ENCODE results near the gene TULP4.
"Not testable (repeated sequence)": the region's sequence is repeated elsewhere in the genome, so short reads cannot be mapped to it uniquely, and the experiment has no call there.

TULP4 gene

GRCh38 chr6:158518191-158519127, 206.2 kb downstream of the TULP4 start:
- DNase-seq (ENCODE audit: extremely low read depth in 1 of 2, low read depth in 1 of 2) = peak in 1 of 2 donors; percentile 37

DNA sequence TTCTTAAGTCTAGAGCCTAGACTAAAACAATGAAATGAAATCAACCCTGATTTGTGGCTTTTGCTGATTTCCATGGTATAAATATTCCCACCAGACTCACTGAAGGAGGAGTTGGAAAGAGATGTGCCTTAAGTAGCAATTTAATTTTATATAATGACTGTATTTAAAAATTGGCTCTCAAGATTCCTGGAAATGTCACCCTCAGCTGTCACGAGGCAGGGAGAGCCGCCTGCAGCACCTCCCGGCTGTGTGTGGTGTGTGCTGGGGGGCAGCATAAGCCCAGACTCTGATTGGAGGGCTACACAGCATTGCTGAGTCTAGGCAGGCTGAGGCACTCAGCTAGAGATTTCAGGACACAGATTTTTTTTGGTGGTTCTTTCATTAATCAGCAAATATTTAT, 207.0 kb downstream of the TULP4 start:
- no peak for DNase-seq (ENCODE audit: extremely low read depth in 1 of 2, low read depth in 1 of 2)

GRCh38 chr6:158519761-158520160, 207.5 kb downstream of the TULP4 start:
- no peak for DNase-seq (ENCODE audit: extremely low read depth in 1 of 2, low read depth in 1 of 2)

GRCh38 chr6:158520975-158521374, 208.7 kb downstream of the TULP4 start:
- DNase-seq (ENCODE audit: extremely low read depth in 1 of 2, low read depth in 1 of 2) = not testable (repeated sequence)

DNA sequence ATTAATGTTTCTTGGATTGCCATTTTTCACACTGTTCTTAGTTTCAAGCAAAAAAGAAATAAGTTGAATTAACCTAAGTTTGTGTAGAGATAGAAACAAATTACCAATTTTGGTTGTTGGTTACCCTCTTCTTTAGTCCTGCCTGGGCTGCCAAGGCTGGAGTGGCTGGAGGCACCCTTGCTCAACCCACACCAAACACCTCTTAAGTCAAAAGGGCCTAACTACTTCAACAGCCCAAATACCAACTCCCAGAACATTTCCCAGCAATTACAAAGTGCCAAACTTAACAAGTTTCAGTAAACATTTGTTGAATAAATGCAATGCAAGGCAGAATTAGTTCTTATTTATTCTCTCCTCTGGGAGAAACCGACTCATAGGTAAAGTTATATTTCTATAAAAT, 209.5 kb downstream of the TULP4 start:
- no peak for DNase-seq (ENCODE audit: extremely low read depth in 1 of 2, low read depth in 1 of 2)

GRCh38 chr6:158522616-158523015, 210.4 kb downstream of the TULP4 start:
- DNase-seq (ENCODE audit: extremely low read depth in 1 of 2, low read depth in 1 of 2) = no peak

GRCh38 chr6:158524311-158524710, 212.0 kb downstream of the TULP4 start:
- no peak for DNase-seq (ENCODE audit: extremely low read depth in 1 of 2, low read depth in 1 of 2)

GRCh38 chr6:158527858-158528257, 215.6 kb downstream of the TULP4 start:
- DNase-seq (ENCODE audit: extremely low read depth in 1 of 2, low read depth in 1 of 2) = not testable (repeated sequence)

- DNase-seq (ENCODE audit: extremely low read depth in 1 of 2, low read depth in 1 of 2) = no peak
Measured at GRCh38 chr6:158528826-158529225, 216.6 kb downstream of the TULP4 start.

DNA sequence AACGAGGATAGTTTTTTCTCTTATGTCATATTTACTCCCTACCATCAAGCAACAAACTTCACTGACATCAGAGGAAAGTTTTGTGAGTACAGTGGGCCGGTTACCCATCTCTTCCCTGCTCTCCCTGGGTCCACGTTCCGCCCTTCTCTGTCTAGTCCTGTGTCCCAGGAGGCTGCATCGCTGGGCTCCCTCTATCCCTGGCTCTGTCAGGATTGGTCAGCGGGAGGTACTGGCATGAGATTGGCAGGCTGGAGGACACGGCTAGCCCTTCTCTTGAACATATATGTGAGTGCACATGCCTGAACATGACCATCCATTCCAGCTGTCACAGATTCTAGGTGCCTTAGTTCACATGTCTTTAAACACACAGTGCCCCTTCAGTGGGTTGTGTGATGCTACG, 217.4 kb downstream of the TULP4 start:
- no peak for DNase-seq (ENCODE audit: extremely low read depth in 1 of 2, low read depth in 1 of 2)

GRCh38 chr6:158531566-158531965, 219.3 kb downstream of the TULP4 start:
- DNase-seq (ENCODE audit: extremely low read depth in 1 of 2, low read depth in 1 of 2) = no peak

- DNase-seq (ENCODE audit: extremely low read depth in 1 of 2, low read depth in 1 of 2) = no peak
Measured at GRCh38 chr6:158531970-158532369, 219.7 kb downstream of the TULP4 start.

DNA sequence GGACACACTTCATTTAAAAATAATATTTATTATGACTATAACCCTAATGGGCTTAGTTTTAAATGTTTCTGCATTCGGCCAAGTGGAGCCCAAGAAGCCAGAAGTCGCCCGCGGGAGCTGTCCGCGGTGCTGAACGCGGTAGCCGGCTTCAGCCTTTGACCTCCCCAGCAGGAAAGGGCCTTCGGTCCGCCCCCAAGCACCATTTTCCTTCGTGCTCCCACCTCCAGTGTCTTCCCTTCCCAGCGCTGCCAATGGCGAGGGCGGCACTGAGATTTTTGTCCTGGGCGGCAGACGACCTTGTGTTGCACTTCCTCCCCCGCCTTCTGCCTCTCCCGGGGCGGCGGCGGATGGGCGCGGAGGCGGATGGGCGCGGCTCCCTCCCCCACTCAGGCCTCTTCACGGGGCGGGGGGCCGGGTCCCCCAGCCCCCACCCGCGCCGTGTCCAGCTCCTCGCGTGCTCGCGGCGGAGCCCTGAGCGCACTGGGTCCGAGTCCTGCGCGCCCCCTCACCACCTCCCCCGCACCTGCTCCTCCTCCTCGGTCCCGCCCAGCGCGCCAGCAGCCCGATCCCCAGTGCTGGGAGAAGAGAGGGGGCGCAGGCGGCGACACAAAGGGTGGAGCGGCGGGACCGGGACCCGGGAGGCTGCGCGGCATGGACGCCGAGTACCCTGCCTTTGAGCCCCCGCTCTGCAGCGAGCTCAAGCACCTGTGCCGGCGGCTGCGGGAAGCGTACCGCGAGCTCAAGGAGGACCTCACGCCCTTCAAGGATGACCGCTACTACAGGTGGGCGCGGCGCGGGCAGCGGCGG, 224.0 kb downstream of the TULP4 start:
- DNase-seq (ENCODE audit: extremely low read depth in 1 of 2, low read depth in 1 of 2) = peak in 1 of 2 donors; percentile 43

- DNase-seq (ENCODE audit: extremely low read depth in 1 of 2, low read depth in 1 of 2) = no peak
Measured at GRCh38 chr6:158536891-158537798, 224.9 kb downstream of the TULP4 start.

DNA sequence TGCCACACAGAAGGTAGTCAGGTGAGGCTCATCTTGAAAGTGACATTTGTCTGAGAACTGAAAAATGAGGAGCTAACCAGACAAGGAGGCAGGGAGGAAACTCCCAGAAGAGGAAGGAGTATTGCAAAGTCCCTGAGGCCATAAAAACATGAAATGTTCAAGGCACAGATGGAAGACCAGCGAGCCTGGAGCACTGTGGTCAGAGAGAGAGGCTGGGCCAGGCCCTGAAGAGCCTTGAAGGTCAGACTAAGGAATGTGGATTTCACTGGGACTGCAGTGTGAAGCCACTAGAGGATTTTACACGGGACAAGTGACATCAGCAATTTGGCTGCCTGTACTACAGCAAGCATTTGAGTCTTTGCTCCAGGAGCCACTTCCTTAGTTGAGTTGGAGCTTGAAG, 226.5 kb downstream of the TULP4 start:
- DNase-seq (ENCODE audit: extremely low read depth in 1 of 2, low read depth in 1 of 2) = no peak

GRCh38 chr6:158539413-158539812, 227.1 kb downstream of the TULP4 start:
- no peak for DNase-seq (ENCODE audit: extremely low read depth in 1 of 2, low read depth in 1 of 2)

- no peak for DNase-seq (ENCODE audit: extremely low read depth in 1 of 2, low read depth in 1 of 2)
Measured at GRCh38 chr6:158539881-158540280, 227.6 kb downstream of the TULP4 start.

DNA sequence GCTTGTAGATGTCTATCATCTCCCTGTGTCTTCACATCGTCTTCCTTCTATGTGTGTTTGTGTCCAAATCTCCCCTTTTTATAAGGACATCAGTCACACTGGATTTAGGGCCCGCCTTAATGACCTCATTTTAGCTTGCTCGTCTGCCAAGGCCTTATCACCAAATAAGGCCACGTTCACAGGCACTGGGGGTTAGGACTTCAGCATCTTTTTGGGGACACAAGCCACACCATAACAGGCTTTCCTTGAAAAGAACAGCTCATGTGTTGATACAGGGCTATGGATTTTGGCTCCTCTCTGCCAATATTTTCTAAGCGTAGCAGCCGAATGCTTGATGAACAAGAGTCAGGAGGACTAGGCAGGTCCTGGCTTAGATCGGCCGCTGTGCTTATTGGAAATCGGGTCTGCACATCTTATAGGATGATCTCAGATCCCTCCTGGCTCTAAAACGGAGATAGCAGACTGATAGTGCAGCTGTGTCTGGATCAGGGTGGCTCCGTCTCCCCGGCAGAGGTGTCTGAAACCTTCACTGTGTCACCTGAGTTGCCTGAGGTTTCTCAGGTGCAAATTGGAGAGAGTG, 231.4 kb downstream of the TULP4 start:
- no peak for DNase-seq (ENCODE audit: extremely low read depth in 1 of 2, low read depth in 1 of 2)

GRCh38 chr6:158544428-158544827, 232.2 kb downstream of the TULP4 start:
- no peak for DNase-seq (ENCODE audit: extremely low read depth in 1 of 2, low read depth in 1 of 2)
